ENCODE results near the gene SMYD3.

Gene SMYD3

DNA sequence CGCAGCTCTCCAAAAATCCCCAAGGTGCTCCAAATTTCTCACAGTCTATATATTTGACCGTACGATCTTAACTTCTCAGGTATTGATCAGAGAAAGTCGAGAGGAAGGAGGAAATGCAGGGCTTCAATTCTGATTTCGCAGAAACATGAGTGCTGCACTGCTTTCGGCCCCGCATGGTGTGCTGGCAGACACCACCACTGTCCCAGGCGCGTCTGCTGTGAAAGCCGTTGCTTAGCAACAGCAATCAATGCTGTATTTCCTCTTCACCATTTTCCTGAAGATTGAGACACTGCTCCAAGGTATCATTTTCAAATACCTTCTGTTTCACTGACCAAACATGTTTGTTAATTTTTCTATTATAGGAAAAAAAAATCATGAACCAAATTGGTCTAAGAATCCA is 296.3 kb downstream of the SMYD3 start:
- H3K9me3 Mint-ChIP-seq, result no peaks in the 10 kb centered on the region
- no peak overlapping the region for H3K27ac Mint-ChIP-seq
- no peak overlapping the region for H3K4me3 Mint-ChIP-seq
- H3K27me3 Mint-ChIP-seq, result no peaks in the 10 kb centered on the region
- peaks cover 13% of the 10 kb centered on the region for H3K36me3 Mint-ChIP-seq
- H3K4me1 Mint-ChIP-seq, result no peaks in the 10 kb centered on the region

DNA sequence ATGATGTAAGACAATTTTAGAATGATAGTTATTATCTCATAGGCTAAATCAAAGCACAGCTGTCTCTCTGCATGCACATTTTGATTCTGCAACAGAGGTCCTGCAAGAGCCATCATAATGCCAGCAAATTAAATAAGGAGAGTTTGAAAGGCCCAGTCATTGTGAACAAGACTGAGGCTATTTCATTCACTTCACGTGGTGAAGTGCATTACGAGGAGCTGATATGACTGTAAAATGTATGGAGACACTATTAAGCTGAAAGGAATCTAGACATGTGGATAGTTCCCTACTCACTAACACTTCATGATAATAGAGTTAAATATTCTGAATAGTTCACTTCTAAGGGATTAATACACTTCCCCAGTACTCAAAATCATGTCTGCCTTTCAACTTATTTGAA is 299.0 kb downstream of the SMYD3 start:
- Mint-ChIP-seq H3K4me3 (no peak overlapping the region), H3K4me1 (no peaks in the 10 kb centered on the region), H3K9me3 (no peaks in the 10 kb centered on the region), H3K27ac (no peak overlapping the region), H3K27me3 (no peaks in the 10 kb centered on the region), H3K36me3 (peaks cover 17% of the 10 kb centered on the region)

DNA sequence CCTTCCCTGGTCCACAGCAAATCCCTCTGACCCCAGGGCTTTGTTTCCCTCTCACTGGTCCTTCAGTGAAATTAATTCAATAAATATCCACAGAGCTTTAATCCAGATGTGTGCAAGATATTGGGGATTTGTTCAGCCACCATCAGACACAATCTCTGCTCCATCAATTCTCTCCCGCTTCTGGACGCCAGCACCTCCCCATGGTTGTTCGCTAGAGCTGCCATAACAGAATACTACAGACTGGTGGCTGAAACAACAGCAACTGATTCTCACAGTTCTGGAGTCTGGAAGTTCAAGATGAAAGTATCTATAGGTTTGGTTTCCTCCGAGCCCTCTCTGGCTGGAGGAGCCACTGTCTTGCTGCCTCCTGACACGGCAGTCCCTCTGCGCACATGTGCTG is 303.9 kb downstream of the SMYD3 start:
- H3K36me3 Mint-ChIP-seq, result peaks cover 13% of the 10 kb centered on the region
- no peaks in the 10 kb centered on the region for H3K4me1 Mint-ChIP-seq
- no peaks in the 10 kb centered on the region for H3K27me3 Mint-ChIP-seq
- no peaks in the 10 kb centered on the region for H3K9me3 Mint-ChIP-seq
- no peak overlapping the region for H3K4me3 Mint-ChIP-seq
- no peak overlapping the region for H3K27ac Mint-ChIP-seq

DNA sequence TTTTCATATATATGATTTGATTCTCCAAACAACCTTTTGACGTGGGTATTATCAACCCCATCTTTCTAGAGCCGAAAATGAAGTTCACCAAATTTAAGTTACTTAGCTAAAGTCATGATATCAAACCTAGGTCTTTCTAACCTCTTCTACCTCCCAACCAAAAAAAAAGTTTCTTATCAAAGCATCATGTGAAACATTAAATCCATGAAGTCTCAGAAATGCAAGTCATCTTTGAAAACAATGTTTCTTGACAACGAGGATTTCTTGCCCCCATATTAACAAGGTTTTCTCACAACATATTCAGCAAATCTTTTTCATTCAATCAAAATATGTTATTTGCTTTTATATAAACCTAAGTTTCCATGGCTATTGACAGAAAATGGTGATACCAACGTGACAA is 306.3 kb downstream of the SMYD3 start:
- H3K36me3 Mint-ChIP-seq, result peaks cover 10% of the 10 kb centered on the region
- H3K27ac Mint-ChIP-seq, result no peak overlapping the region
- H3K9me3 Mint-ChIP-seq, result no peaks in the 10 kb centered on the region
- H3K4me3 Mint-ChIP-seq, result no peak overlapping the region
- H3K4me1 Mint-ChIP-seq, result no peaks in the 10 kb centered on the region
- no peaks in the 10 kb centered on the region for H3K27me3 Mint-ChIP-seq

DNA sequence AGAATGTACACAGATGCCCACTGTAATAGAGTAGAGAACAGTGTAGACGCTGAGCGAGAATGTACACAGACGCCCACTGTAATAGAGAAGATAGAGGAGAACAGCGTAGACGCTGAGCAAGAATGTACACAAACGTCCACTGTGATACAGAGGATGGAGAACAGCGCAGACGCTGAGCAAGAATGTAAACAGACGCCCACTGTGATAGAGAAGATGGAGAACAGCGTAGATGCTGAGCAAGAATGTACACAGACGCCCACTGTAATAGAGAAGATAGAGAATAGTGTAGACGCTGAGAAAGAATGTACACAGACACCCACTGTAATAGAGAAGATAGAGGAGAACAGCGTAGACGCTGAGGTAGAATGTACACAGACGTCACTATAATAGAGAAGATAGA is 306.9 kb downstream of the SMYD3 start:
- peaks cover 10% of the 10 kb centered on the region for H3K36me3 Mint-ChIP-seq
- H3K27ac Mint-ChIP-seq, result no peak overlapping the region
- H3K9me3 Mint-ChIP-seq, result no peaks in the 10 kb centered on the region
- H3K4me1 Mint-ChIP-seq, result no peaks in the 10 kb centered on the region
- H3K4me3 Mint-ChIP-seq, result no peak overlapping the region
- H3K27me3 Mint-ChIP-seq, result no peaks in the 10 kb centered on the region

DNA sequence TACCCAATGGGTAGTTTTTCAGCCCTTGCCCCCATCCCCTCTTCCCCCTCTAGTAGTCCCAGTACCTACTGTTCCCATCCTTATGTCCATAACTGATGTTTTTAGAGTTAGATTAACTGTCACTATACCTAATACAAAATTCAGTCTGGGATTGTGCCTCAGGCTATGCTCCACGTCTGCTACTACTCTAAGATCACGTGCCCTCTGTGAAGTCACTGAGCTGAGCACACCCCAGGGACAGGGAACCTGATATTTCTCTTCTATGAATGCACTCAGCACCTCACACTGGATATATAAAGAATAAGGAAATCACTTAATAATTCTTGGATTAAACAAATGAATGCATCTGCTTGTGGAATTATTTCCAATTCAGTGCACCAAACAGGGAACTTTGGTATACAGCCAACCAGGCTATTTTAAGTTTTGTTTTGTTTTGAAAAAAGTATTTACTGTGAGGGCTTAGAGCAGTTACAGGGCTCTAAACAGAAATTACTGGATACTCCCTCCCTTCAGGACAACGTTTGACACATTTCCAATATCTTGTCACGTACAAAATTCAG is 307.9 kb downstream of the SMYD3 start:
- Mint-ChIP-seq H3K9me3 (no peaks in the 10 kb centered on the region), H3K4me1 (no peaks in the 10 kb centered on the region), H3K27ac (no peak overlapping the region), H3K36me3 (peaks cover 8% of the 10 kb centered on the region), H3K27me3 (no peaks in the 10 kb centered on the region), H3K4me3 (no peak overlapping the region)

DNA sequence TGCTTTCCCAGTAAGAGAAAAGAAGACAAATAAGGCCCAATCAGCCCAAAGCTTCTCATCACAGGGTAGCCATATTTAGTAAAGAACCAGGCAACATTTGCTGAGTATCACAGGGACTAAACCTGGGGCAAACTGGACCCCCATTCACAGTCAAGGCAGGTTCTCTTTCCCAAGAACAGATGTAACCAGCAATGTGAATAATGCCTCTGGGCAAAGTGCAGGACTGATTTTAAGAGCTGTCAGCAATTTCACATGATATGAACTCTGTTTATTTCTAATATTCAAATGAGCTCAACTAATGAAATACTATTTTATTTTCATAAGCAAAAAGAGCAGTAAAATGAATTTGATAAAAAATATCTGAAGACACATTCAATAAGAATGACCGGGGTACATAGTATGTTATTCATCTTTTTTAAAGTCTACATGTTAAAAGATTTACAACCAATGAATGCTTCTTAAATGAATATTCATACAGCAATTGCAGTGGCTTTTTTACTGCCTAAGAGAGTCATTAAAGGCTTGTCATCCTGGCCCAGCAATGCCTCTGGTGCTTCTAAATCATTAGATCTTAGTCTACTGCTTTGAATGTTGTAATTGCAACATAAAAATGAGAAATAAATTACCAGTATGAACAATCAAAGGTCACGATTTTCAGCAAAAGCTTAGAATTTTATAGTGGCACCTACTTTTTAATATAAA is 308.8 kb downstream of the SMYD3 start:
- H3K4me3 Mint-ChIP-seq, result no peak overlapping the region
- peaks cover 10% of the 10 kb centered on the region for H3K36me3 Mint-ChIP-seq
- no peak overlapping the region for H3K27ac Mint-ChIP-seq
- no peaks in the 10 kb centered on the region for H3K4me1 Mint-ChIP-seq
- no peaks in the 10 kb centered on the region for H3K9me3 Mint-ChIP-seq
- H3K27me3 Mint-ChIP-seq, result no peaks in the 10 kb centered on the region

DNA sequence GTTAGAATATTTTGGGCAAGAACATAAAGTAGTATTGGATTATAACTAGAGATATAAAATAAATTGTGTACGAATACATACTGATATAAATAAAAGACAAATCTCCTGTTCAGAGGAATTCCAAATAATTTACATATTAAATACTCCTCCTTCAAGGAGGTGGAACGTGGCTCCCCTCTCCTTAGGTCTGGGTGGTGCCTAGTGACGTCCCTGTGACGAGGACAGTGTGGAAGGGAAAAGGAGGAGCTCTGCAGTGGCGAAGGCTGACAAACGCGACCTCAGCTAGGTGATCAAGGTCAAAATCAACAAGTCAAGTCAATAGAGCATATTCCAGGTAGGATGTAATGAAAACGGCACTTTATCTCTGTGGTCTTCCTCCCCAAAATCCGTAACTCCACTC is 310.0 kb downstream of the SMYD3 start:
- H3K36me3 Mint-ChIP-seq, result peaks cover 13% of the 10 kb centered on the region

DNA sequence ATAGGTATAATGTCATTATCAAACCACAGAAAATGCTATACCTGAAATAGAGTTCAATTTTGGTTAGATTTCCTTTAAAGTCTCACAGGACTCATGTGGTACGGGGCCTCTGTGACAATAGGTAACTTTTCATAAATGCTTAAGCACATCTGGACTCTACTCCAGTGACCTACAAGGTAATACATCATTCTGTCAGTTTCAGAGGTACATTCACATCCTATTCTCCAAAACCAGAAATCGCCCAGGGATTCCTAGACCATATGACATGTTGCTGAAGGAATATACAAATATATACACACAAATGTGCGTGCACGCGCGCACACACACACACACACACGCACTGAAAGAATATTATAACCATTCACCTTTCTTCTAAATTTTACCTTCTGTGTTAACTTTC is 311.8 kb downstream of the SMYD3 start:
- Mint-ChIP-seq H3K36me3 (peaks cover 15% of the 10 kb centered on the region), H3K4me3 (no peak overlapping the region), H3K27ac (no peak overlapping the region), H3K9me3 (no peaks in the 10 kb centered on the region), H3K4me1 (no peaks in the 10 kb centered on the region), H3K27me3 (no peaks in the 10 kb centered on the region)

More for the DNA sequence above, 310.0 kb downstream of the SMYD3 start:
- Mint-ChIP-seq H3K9me3 (no peaks in the 10 kb centered on the region), H3K4me1 (no peaks in the 10 kb centered on the region), H3K27ac (no peak overlapping the region), H3K27me3 (no peaks in the 10 kb centered on the region), H3K4me3 (no peak overlapping the region)

DNA sequence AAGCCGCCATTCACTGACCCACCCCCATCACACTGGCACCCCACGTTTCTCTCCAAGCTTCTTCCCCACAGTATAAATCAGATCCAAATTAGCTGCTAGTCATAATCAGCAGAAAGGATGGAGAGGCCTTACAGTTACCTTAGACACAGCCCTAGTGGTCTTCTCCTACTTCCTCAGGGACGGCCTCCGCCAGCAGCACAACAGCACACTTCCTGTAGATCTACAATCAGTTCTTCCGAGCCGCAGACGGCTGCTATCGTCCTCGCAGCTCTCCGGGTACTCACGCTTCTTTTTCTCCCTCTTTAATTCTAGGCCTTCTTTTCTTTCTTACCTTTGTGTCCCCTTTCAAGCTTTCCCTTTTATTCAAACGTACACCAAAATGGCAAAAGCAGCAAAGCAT is 313.5 kb downstream of the SMYD3 start:
- H3K4me1 Mint-ChIP-seq, result no peaks in the 10 kb centered on the region
- no peak overlapping the region for H3K4me3 Mint-ChIP-seq
- no peak overlapping the region for H3K27ac Mint-ChIP-seq
- H3K9me3 Mint-ChIP-seq, result no peaks in the 10 kb centered on the region
- H3K36me3 Mint-ChIP-seq, result peaks cover 14% of the 10 kb centered on the region
- no peaks in the 10 kb centered on the region for H3K27me3 Mint-ChIP-seq

DNA sequence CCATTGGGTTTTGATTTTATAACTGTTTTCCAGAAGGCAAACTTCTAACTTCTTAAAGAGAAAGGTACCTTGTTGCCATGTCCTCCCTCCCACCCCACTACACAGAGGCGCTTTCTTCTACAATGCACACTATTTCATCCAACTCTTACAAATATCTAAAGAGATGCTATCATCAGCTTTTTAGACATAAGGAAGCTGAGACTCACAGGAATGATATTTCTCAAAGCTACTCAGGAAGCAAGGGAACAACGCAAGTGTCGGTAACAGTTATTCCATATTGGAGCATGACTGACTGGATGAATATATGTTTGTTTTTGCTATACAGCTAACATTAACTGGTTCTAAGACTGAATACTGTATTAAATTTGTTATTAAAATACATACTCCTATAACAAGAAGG is 318.0 kb downstream of the SMYD3 start:
- H3K27me3 Mint-ChIP-seq, result no peaks in the 10 kb centered on the region
- H3K36me3 Mint-ChIP-seq, result peaks cover 17% of the 10 kb centered on the region
- H3K9me3 Mint-ChIP-seq, result no peaks in the 10 kb centered on the region
- H3K4me3 Mint-ChIP-seq, result no peak overlapping the region
- H3K27ac Mint-ChIP-seq, result no peak overlapping the region
- no peaks in the 10 kb centered on the region for H3K4me1 Mint-ChIP-seq

DNA sequence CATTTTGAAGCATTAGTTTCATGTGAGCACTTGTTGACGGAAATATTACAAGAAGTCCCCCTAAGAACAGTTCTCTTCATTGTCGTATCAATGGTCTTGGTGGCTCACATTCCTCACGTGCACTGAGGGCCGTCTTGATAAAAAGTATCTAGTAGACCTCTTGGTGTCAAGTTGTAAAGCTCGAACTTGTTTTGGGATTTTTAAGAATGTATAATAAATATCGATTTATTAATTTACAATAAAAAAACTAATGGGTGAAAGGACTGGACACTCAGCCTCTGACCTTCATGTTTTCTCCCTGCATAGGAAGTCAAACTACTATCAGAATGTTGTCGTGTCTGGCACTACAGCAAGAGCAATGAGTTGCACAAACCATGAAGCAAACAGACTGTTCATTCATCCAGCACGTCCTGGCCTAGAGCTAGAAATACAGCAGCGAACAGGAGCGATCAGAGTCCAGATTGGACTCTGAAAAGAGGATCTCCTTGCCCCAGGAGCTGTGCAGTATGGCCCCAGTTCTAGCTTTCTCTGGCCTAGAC is 319.2 kb downstream of the SMYD3 start:
- no peak overlapping the region for H3K4me3 Mint-ChIP-seq
- H3K27ac Mint-ChIP-seq, result no peak overlapping the region
- H3K27me3 Mint-ChIP-seq, result no peaks in the 10 kb centered on the region
- no peaks in the 10 kb centered on the region for H3K4me1 Mint-ChIP-seq
- no peaks in the 10 kb centered on the region for H3K9me3 Mint-ChIP-seq
- peaks cover 12% of the 10 kb centered on the region for H3K36me3 Mint-ChIP-seq

DNA sequence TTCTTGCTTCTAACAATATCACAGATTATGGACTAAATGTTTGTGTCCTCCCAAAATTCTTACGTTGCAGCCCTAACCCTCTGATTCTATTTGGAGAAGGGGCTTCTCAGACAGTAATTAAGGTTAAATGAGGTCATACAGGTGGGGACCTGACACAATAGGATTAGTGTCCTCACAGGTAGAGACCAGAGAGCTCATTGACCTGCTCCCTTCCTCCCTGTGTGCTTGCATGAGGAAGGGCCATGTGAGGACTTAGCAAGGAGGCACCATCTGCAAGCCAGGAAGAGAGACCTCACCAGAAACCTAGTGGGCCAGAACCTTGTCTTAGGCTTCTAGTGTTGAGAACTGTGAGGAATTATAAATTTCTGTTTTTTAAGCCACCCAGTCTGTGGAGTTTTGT is 322.6 kb downstream of the SMYD3 start:
- H3K9me3 Mint-ChIP-seq, result no peaks in the 10 kb centered on the region
- H3K27ac Mint-ChIP-seq, result no peak overlapping the region
- H3K27me3 Mint-ChIP-seq, result no peaks in the 10 kb centered on the region
- peaks cover 8% of the 10 kb centered on the region for H3K36me3 Mint-ChIP-seq
- H3K4me3 Mint-ChIP-seq, result no peak overlapping the region
- H3K4me1 Mint-ChIP-seq, result peaks cover 8% of the 10 kb centered on the region

DNA sequence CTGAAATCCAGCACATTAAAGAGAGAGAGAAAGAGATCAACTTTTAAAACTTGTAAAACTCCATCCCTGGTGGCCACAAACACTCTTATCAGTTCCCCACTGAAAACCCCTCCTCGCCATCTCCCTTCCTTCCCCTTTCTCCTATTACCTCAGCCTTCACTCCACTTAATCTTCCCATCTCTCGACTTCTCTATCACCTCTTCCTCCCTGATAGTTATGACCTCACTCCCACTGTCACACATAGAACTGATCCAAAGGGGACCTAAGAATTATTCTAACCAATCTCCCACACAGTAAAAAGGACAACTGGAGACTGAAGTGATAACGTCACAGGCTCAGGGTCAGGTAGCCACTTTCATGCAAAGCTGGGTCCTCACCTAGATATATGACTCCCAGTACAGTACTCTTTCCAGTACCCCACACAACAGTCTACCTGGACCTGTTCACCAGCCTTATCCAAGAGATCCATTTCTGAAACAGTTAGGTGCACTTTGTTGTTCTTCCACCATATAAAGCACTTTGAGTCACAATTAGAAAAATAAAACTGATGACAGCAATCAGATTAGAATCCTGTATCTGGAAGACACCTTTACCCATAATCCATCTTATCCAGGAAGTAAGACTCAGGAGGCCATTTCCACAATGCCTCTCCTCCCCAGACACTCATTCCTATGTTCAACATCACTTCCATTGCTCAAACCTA is 324.8 kb downstream of the SMYD3 start:
- Mint-ChIP-seq H3K27me3 (no peaks in the 10 kb centered on the region), H3K36me3 (peaks cover 16% of the 10 kb centered on the region)

DNA sequence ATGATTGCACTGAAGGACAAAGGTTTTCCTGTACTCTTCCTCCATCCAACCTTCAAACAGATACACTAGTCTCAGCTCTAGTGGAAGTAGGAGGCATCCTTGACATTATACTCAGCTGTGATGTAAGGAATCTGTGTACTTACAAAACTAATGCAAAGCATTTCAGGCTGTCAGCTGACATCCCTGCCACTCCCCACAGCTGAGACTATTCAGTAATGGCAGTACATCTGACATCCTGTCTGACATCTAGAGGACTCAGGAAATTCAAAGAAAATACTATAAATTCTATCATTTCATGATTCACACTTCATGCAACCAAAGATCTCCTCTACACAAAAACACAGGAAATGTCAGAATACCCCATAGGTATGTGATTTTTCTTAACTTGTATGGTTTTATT is 325.8 kb downstream of the SMYD3 start:
- Mint-ChIP-seq H3K27me3 (no peaks in the 10 kb centered on the region), H3K4me3 (no peak overlapping the region), H3K27ac (no peak overlapping the region), H3K9me3 (no peaks in the 10 kb centered on the region), H3K4me1 (peaks cover 8% of the 10 kb centered on the region), H3K36me3 (peaks cover 14% of the 10 kb centered on the region)

More for the DNA sequence above, 324.8 kb downstream of the SMYD3 start:
- Mint-ChIP-seq H3K9me3 (no peaks in the 10 kb centered on the region), H3K4me3 (no peak overlapping the region), H3K27ac (no peak overlapping the region), H3K4me1 (peaks cover 8% of the 10 kb centered on the region)

DNA sequence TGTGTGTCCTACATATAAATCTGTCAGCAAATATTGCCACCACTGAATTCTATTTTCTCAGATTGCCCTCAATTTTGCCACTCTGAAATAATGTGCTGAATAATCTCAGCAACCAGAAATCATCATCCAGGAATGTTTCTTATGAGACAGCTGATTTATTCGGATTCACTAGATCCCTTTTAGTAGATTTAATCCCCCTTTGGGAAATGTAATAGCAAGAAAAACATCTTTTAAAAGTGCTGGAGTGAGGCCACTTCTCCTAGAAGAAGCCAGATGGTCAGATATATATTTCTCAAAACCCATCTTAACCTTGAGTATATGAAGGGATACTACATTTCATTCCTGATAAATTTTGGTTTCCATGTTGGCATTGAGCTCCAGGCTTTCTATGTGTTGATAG is 327.7 kb downstream of the SMYD3 start:
- no peaks in the 10 kb centered on the region for H3K9me3 Mint-ChIP-seq
- H3K27me3 Mint-ChIP-seq, result no peaks in the 10 kb centered on the region
- peaks cover 19% of the 10 kb centered on the region for H3K36me3 Mint-ChIP-seq
- no peak overlapping the region for H3K27ac Mint-ChIP-seq
- peaks cover 8% of the 10 kb centered on the region for H3K4me1 Mint-ChIP-seq
- no peak overlapping the region for H3K4me3 Mint-ChIP-seq
